HG03558 (cell line): ENCODE measurements around the gene PDE2A.

ENCODE experiments used
- ATAC-seq: cut with Tn5 transposase; IDR thresholded peaks from one replicate; pipeline ENCODE4 v1.9.1; 2021; ENCODE audit warnings: moderate number of reproducible peaks; ENCODE audit not compliant: unreplicated experiment; ENCODE audit errors: extremely low read depth

The PDE2A gene

DNA sequence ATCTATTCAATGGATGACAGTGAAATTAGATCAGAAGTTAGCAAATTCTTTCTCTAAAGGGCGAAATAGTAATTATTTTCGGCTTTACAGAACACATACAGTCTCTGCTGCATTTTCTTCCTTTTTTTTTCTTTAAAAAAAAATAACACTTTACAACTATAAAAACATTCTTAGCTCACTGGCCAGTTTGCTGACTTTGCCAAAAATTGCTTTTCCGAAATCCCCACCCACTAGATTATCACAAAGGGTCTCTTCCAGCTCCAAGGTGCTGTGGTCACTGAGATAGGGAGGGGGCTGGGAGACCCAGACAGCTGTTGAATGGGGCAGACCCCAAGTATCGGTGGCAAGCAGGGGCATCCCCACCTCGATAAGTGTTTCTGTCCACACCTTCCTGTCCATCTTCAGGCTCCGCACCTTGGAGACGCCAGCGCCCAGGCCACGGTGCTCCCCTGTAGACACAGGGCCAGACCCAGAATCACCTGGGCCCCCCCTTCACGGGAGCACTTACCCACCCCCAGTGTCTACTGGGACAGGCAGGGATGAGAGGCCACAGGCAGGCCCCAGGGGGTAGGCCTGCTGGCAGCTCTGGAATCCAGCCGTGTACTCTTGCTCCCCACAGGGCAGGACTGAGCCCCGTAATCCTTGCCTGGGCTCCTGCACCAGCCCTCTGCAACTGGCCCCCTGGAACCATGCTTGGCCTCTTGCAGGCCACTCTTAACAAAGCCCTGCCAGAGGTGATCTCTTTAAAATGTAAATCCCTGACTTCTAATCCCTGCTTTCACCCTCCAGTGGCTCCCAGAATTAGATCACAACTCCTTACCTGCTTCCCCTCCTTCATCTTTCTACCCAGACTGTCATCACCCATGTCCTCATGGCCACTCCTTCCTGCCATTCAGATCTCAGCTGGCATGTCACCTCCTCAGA, 31.5 kb upstream of the PDE2A start:
- ATAC-seq = no peak

DNA sequence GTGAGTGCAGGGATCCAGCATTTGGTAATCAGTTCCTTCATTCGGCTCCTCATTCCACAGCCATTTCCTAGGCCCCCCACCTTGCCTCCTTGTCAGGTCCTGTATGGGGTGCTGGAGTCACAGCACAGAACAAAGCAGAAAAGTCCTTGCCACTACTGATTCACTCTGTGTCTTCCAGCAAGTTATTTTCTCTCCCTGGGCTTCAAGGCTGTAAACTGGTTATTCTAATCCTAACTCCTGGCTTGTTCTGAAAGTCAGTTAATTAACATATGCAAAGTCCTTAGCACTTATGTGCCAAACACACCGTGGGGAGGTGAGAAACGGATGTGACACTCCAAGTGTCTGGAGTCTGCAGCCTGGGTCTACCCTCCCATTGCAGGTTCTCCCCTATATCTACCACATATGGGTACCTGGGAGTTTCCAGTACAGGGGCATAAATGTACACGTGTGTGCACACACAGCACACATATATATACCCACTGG, 30.6 kb upstream of the PDE2A start:
- no peak for ATAC-seq

DNA sequence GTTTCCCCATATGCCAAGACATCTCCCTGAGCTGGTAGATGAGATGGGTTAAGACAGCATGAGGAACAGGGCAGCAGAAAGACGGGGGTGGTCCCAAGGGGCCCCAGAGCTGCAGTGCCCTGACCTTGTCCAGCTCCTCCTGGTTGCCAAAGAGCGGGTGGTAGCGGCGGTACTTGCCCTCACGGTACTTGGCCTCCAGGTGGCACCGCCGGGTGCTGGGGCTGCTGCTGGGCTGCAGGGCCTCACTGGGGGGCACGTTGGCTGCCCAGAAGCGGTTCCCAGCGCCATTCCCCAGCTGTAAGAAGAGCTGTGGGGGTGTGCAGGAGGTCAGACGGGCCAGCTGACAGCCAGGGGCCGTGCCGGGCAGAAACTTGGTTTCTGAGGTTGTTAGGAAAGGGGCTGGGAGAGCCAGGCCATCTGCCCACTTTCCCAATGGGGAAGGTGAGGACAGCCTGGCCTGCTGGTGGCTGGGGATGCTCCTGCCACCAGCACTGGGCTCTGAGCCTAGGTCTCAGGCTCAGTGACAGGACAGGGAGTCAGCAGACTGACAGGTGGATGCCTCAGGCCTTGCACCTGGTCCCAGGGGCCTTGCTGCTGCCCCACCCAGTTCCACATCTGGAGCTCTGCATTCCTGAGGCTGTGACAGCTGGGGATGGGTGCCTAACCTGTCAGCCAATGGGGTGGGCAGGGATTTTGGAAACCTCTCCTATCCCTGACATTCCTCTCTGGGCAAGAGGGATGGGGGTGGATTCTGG, 30.0 kb upstream of the PDE2A start:
- no peak for ATAC-seq

GRCh38 chr11:72703267-72704008, 29.2 kb upstream of the PDE2A start:
- no peak for ATAC-seq

- ATAC-seq = no peak
These were observed 28.5 kb upstream of the PDE2A start for GRCh38 chr11:72702577-72703241.

GRCh38 chr11:72702096-72702495, 27.9 kb upstream of the PDE2A start:
- ATAC-seq = no peak

DNA sequence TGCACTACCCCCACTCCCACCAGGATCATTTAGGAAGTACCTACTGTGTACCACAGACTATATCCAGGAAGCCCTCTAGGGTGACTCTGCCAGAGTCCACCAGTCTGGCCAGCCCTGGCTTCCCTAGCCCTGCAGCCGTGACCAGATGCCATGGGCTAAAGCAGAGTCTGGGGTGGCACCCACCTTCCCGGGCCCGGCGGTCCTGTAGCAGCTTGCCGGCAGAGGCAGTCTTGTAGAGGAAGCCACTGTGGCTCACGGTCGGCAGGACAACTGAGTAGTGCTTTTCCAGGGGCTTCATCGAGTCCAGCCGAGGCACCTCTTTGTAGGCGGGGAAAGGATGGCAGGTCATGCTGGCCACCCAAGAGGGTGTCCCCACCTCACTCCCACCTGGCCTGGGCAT, 27.2 kb upstream of the PDE2A start:
- no peak for ATAC-seq

- no peak for ATAC-seq
These were observed 25.9 kb upstream of the PDE2A start for GRCh38 chr11:72700146-72700545.

GRCh38 chr11:72697814-72698213, 23.6 kb upstream of the PDE2A start:
- no peak for ATAC-seq

DNA sequence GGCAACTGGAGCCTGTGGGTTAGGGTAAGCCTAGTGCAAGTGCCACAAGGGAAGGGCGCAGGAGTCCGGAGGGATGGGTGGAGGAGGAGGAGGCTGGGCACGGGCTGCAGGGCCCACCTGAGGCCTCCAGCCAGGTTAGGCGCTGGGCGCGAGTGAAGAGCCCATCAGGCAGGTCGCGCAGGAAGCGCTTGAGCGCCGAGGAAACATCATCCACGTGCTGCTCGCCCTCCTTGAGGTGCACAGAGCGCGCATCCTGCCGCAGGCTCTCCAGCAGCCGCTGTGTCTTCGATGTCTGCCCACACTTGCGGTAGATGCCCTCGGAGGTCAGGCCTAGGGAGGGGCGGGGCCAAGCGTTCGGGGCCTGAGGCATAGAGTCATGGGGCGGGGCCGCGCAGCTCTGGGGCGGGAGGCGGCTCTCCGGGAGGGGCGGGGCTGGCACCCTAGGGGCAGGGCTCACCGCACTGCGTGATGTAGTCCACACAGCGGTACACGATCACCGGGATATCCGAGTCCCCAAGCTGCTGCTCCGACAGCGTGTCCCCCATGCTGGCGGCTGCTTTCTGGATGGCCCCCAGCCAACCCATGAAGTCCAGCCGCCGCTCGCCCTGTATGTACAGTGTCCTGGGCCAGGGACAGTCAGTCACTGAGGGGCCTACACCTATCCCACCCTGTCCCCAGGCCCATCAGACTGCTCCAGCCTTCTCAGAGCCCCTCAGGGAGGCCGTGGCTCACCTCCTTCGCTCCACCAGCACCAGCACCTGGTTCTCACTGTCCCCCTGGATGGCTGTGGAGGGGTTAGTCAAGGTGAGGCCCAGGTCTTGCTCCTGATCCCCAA, 22.9 kb upstream of the PDE2A start:
- ATAC-seq = no peak

- no peak for ATAC-seq
These were observed 21.1 kb upstream of the PDE2A start for GRCh38 chr11:72695354-72695753.

DNA sequence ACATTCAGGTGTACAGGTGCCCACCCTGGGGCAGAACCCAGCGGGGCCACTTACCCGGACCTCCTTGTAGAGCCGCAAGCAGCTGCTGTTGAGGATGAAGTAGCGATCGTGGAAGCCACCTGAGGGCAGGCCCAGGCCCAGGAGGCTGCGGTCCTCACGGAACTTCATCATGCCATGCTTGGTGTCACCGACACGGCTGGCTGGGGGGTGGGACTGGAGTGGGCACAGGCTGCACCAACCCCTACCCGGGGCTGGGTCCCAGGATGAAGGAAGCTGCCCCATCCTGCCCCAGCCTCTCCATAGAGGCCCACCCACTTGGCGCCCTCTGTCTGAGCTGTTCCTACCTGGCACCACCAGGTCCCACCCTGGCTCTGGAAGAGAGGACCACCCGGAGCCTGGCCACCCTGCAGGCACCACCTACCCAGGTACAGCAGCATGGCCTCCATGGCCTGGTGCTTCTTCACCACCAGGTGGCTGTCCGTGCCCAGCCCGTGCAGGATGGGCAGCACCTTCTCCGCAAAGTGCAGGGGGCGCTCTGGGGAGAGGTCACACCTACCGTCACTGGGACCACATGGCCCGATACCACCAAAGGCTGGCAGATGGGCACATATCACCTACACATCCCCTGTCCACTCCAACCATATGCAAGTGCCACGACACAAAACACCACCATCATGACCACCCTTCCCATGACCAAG, 19.2 kb upstream of the PDE2A start:
- ATAC-seq = no peak

GRCh38 chr11:72692498-72693237, 18.4 kb upstream of the PDE2A start:
- ATAC-seq = no peak

DNA sequence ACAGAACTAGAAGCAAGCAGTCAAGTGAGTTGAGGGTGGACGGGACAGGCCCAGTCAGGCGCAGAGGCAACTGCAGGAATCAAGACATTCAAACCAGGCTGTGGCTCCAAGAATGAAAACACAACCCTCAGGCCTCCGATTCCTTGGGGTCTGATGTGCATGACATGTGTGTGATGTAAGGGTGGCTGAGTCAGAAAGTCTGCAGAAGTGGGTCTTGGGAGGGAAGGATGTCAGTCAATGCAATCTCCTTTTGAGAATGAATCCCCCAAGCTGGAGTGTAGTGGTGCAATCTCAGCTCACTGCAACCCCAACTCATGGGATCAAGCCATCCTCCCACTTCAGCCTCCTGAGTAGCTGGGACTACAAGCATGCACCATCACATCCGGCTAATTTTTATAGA, 15.9 kb upstream of the PDE2A start:
- no peak for ATAC-seq

DNA sequence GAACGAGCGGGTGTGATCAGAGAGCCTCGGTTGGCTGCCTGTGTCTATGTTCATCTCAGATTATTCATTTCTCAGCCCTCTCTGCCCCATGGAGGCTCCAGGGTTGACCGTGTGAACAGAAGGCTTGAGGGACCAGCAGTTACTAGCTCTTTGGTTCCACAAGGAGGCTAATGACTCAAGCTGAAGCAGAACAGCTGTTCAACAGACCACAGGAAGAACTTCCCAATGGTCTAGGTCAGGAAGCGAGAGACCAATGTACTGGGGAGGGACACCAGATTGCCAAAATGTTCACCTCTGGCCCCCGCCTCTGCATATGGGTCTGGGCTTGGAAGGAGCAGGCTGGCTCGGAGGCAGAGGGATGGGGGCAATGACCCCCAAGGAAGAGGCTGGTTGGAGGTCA, 14.7 kb upstream of the PDE2A start:
- ATAC-seq = no peak

DNA sequence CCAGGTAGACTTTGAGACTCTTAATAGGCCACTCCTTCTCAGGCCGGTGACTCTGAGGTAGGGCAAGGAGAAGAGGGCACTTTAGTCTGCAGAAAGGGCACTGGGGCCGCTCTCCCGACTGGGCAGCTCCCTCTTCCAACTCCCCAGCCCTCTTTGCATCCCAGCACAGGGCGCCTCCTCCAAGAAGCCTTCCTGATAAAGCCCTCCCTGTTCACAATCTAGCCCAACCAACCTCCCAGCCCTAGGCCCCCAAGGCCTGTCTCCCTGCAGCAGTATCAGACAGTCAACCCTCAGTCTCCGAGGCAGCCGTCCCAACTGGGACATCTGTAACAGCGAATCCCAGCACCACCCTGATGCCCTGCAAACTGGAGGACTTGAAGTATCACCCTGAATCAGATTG, 14.3 kb upstream of the PDE2A start:
- ATAC-seq = no peak

DNA sequence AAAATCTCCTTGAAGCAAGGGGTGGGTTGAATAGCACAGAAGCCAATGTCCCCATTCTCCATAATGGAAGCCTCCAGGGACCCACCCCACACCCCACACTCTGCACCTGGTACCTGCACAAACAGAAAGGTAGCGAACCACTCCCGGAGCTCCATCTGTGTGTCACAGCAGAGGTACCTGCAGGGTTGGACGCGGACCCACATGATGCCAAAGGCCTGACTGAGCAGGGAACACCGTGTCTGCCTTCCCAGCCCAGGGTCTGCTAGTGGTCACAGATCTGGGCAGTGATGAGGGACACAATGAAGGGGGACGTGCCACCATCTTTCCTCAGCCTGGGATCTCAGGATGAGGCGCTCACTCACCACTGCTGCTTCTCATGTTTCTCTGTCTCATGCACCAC, 13.1 kb upstream of the PDE2A start:
- ATAC-seq = no peak

GRCh38 chr11:72686639-72687220, 12.5 kb upstream of the PDE2A start:
- ATAC-seq = no peak
